HCT116 (cell line): ENCODE results near the gene PDE8A.
"Not testable (repeated sequence)": the region's sequence is repeated elsewhere in the genome, so short reads cannot be mapped to it uniquely, and the experiment has no call there.

ENCODE experiments used
- ATF3 ChIP-seq: IDR thresholded peaks from 2 replicates; pipeline ENCODE4 v1.6.1; 2012
- CEBPB ChIP-seq: IDR thresholded peaks from 2 replicates; pipeline ENCODE4 v1.6.1; 2012; ENCODE audit warnings: low read depth
- EZH2 ChIP-seq: fragments of 200-600 bp; sonication (generic); IDR thresholded peaks from 2 replicates; pipeline ENCODE4 v1.6.1; 2017; ENCODE audit warnings: antibody characterized with exemption, mixed run types
- POLR2A ChIP-seq: IDR thresholded peaks from 2 replicates; pipeline ENCODE4 v1.7.0; 2011; ENCODE audit warnings: borderline replicate concordance; ENCODE audit not compliant: insufficient read depth, insufficient read length; ENCODE audit errors: extremely low read depth
- POLR2AphosphoS5 ChIP-seq: IDR thresholded peaks from 2 replicates; pipeline ENCODE4 v1.6.1; 2011; ENCODE audit warnings: mild to moderate bottlenecking, low read depth, low read length, moderate library complexity
- RAD21 ChIP-seq: IDR thresholded peaks from 2 replicates; pipeline ENCODE4 v1.6.1; 2012; ENCODE audit warnings: low read depth, mild to moderate bottlenecking
- REST ChIP-seq: IDR thresholded peaks from 2 replicates; pipeline ENCODE4 v1.6.1; 2012; ENCODE audit warnings: low read depth
- TCF7L2 ChIP-seq: IDR thresholded peaks from 2 replicates; pipeline ENCODE4 v1.7.0; 2011; ENCODE audit warnings: borderline replicate concordance, inconsistent platforms; ENCODE audit not compliant: insufficient read depth, insufficient read length; ENCODE audit errors: extremely low read depth
- ZNF274 ChIP-seq: fragments of 200-500 bp; sonication (Bioruptor generic); IDR thresholded peaks from 2 replicates; pipeline ENCODE4 v1.6.1; 2014; ENCODE audit warnings: mild to moderate bottlenecking, low read depth, low read length, inconsistent platforms
- TF ChIP-seq, protein P1 (sequence below), 3 experiments: fragments of 200-600 bp in 1 of 3; sonication (generic) in 1 of 3; IDR thresholded peaks in 2 of 3; conservative IDR thresholded peaks in 1 of 3; 2 replicates each; pipeline ENCODE4 v1.5.1; 2012 to 2017; ENCODE audit warnings: low read depth in 2 of 3, low read length in 2 of 3, antibody characterized with exemption in 1 of 3, borderline replicate concordance in 1 of 3, control low read depth in 1 of 3, mild to moderate bottlenecking in 1 of 3, mixed read lengths in 1 of 3, mixed run types in 1 of 3, moderate library complexity in 1 of 3; ENCODE audit not compliant: insufficient read depth in 1 of 3
- TF ChIP-seq, protein P2 (sequence below): IDR thresholded peaks from 2 replicates; pipeline ENCODE4 v1.6.1; 2011; ENCODE audit warnings: mild to moderate bottlenecking, low read length, moderate library complexity; ENCODE audit not compliant: insufficient replicate concordance; ENCODE audit errors: extremely low read depth

GRCh38 chr15:84996714-84997113 is 15.1 kb downstream of the PDE8A start:
- TF ChIP-seq POLR2AphosphoS5, TCF7L2, ATF3, ZNF274, EZH2, REST, CEBPB, POLR2A, RAD21: not testable (repeated sequence)
- TF ChIP-seq, protein P1, sequence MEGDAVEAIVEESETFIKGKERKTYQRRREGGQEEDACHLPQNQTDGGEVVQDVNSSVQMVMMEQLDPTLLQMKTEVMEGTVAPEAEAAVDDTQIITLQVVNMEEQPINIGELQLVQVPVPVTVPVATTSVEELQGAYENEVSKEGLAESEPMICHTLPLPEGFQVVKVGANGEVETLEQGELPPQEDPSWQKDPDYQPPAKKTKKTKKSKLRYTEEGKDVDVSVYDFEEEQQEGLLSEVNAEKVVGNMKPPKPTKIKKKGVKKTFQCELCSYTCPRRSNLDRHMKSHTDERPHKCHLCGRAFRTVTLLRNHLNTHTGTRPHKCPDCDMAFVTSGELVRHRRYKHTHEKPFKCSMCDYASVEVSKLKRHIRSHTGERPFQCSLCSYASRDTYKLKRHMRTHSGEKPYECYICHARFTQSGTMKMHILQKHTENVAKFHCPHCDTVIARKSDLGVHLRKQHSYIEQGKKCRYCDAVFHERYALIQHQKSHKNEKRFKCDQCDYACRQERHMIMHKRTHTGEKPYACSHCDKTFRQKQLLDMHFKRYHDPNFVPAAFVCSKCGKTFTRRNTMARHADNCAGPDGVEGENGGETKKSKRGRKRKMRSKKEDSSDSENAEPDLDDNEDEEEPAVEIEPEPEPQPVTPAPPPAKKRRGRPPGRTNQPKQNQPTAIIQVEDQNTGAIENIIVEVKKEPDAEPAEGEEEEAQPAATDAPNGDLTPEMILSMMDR (IDR thresholded peaks at IDR 0.05 in 2 of 3, conservative IDR thresholded peaks at IDR 0.05 in 1 of 3; ENCODE audit: borderline replicate concordance in 1 of 3, insufficient read depth in 1 of 3, low read depth in 2 of 3, low read length in 2 of 3) = not testable (repeated sequence)
- TF ChIP-seq, protein P2, sequence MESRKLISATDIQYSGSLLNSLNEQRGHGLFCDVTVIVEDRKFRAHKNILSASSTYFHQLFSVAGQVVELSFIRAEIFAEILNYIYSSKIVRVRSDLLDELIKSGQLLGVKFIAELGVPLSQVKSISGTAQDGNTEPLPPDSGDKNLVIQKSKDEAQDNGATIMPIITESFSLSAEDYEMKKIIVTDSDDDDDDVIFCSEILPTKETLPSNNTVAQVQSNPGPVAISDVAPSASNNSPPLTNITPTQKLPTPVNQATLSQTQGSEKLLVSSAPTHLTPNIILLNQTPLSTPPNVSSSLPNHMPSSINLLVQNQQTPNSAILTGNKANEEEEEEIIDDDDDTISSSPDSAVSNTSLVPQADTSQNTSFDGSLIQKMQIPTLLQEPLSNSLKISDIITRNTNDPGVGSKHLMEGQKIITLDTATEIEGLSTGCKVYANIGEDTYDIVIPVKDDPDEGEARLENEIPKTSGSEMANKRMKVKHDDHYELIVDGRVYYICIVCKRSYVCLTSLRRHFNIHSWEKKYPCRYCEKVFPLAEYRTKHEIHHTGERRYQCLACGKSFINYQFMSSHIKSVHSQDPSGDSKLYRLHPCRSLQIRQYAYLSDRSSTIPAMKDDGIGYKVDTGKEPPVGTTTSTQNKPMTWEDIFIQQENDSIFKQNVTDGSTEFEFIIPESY = not testable (repeated sequence)
